Activated gamma-delta T cell treated with Interleukin-2 at 50 U/mL for 16 hours (primary cell): ENCODE results near the gene GRIK2.

Experiments used
- DNase-seq: peaks from one replicate; pipeline ENCODE4 v3.0.0-alpha.2; 2020

GRIK2 gene

GRCh38 chr6:101650402-101651100, 257.0 kb downstream of the GRIK2 start:
- no peak for DNase-seq

DNA sequence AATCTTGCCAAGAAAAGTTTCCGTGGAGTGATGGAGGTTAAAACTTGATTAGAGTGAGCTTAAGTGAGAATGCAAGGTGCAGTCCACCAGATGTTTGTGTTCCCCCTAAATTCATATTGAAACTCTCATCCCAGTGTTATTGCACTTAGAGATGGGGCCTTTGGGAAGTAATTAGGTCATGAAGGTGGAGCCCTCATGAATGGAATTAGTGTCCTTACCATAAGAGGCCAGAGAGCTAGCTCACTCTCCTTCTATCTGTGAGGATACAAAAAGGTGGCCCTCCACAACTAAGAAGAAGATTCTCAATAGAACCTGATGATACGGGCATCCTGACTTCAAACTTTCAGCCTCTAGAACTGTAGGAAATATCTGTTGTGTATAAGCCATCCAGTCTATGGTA, 258.6 kb downstream of the GRIK2 start:
- DNase-seq, result no peak

- DNase-seq, result no peak
Measured at GRCh38 chr6:101655109-101655508, 261.6 kb downstream of the GRIK2 start.

- DNase-seq, result no peak
Measured at GRCh38 chr6:101662111-101662897, 268.8 kb downstream of the GRIK2 start.

- DNase-seq, result no peak
Measured at GRCh38 chr6:101663100-101663499, 269.6 kb downstream of the GRIK2 start.

- DNase-seq, result no peak
Measured at GRCh38 chr6:101666256-101666655, 272.7 kb downstream of the GRIK2 start.

GRCh38 chr6:101668496-101669030, 275.1 kb downstream of the GRIK2 start:
- DNase-seq, result no peak

GRCh38 chr6:101676187-101676586, 282.7 kb downstream of the GRIK2 start:
- no peak for DNase-seq

- no peak for DNase-seq
Measured at GRCh38 chr6:101682937-101683336, 289.4 kb downstream of the GRIK2 start.

- DNase-seq, result no peak
Measured at GRCh38 chr6:101683884-101684283, 290.4 kb downstream of the GRIK2 start.

- no peak for DNase-seq
Measured at GRCh38 chr6:101686653-101687052, 293.1 kb downstream of the GRIK2 start.

GRCh38 chr6:101689156-101689555, 295.6 kb downstream of the GRIK2 start:
- no peak for DNase-seq

DNA sequence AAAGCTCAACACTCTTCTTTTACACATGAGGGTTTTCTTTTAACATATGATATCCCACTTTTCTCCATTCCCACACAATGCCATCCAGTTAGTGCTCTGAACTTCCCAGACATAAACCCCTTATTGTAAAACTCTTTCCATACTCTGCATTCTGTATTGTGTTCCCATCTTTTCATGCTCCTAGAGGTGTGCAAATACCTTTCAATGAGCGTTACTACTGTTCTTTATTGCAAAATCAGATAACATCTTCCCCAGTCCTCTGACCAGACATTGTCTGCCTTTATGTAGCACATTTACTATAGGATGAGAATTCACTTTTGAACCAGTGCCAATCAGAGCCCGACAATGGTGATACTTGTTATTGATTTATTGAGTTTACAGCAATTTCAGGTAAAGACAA, 296.2 kb downstream of the GRIK2 start:
- no peak for DNase-seq

DNA sequence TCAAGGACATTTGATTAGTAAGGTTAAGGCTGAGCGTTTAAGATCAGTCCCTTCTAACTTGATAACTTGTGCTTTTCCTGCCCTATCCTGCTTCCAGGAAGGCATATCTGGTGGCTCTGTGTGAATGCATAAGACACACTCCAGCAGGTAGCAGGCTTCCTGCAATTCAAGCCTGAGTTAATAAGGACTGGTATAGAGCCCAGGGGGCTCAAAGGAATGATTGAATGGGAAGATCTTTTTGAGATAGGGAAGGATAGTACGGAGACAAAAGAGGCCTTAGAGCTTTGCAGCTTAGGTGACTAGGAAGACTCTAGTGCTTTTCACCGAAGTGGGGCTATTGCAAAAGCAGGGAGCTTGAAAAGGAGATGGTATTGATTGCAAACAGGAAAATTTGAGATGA, 307.1 kb downstream of the GRIK2 start:
- no peak for DNase-seq

DNA sequence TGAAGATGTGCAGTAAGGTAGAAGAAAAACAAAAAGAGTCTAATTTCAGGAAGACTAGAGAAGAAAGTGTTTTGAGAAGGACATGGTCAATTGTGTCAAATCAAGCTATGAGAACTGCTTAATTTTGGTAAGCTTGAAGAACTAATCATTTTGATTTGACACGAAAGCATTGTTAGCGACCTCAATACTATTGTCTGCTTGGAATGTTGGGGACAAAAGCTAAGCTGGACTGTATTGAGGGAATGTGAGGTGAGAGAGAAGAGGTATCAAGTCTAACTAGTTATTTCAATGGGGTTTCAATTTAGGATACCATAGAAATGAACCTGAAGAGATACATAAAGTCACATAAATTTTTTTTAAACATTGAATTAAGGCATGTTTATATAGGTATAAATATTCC, 309.8 kb downstream of the GRIK2 start:
- DNase-seq, result no peak

GRCh38 chr6:101705866-101706265, 312.4 kb downstream of the GRIK2 start:
- DNase-seq, result no peak

DNA sequence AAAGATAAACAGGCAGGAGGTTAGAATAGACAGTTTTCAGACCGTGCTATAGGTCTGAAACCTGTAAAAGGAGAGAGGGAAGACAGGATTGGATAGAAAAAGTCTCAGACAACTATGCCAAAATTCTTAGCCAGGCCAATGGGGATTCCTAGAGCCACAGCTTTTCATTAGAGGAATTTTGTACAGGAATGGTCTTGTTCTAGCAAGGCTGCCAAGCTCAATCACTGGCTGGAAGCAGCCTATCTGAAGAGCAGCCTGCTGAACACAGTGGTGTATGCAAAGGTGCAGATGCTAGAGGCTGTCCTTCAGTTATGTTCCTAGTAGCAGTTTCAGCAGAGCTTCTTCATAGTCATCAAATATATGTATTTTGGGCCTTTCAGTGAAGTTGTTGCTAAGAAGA, 313.1 kb downstream of the GRIK2 start:
- no peak for DNase-seq

- no peak for DNase-seq
Measured at GRCh38 chr6:101711518-101711917, 318.0 kb downstream of the GRIK2 start.

DNA sequence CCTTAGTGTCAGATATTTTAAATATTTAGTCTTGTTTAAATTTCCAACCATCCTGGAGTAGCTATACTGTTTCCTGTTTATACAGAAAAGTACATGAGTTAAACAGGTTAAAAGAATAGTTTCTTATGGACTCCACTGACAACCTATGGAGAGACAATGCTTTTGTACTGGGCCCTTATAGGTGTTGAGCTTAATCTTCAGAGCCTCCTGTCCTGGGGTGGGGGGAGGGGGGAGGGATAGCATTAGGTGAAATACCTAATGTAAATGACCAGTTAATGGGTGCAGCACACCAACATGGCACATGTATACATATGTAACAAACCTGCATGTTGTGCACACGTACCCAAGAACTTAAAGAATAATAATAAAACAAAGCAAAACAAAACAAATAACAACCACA, 322.9 kb downstream of the GRIK2 start:
- DNase-seq, result no peak

GRCh38 chr6:101716810-101717209, 323.3 kb downstream of the GRIK2 start:
- no peak for DNase-seq

GRCh38 chr6:101719521-101719920, 326.0 kb downstream of the GRIK2 start:
- DNase-seq, result no peak

GRCh38 chr6:101722471-101722870, 329.0 kb downstream of the GRIK2 start:
- no peak for DNase-seq

DNA sequence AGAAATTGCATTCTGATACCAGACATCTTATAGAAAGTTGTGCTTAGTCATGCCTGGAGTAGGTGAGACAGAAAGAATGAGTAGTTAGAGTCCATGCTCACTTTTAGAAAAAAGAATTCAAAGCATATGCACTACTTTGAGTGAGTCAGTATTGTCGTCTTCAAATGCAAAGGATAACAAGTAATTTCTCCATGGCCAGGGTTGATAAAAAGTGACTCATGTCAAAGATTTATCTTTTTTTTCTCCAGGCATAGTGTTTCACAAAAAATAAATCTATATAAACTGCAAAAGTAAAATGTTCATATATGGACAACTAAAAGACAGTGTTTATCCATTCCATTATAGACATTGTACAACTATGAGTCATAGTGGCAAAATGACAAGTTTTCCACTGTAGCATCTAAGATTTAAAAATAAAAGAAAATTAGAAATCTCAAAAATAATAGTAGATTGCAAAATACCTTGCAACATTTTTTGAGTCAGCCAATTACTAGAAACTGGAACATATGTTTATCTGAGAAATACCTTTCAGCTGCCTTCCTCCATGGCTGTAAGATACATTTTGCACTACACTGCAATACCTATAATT, 329.6 kb downstream of the GRIK2 start:
- no peak for DNase-seq

GRCh38 chr6:101728388-101728787, 334.9 kb downstream of the GRIK2 start:
- no peak for DNase-seq
